Neuronal stem cell (in vitro differentiated cells): ENCODE results near the gene SERPINA3.
A peak's percentile ranks its signal among the peaks of the same experiment; 100 is the strongest.

Experiments used
- DNase-seq: peaks from one replicate; pipeline ENCODE4 v3.0.0-alpha.2; 2013; ENCODE audit warnings: low spot score
- H2AFZ ChIP-seq: one replicate; pipeline ENCODE4 v1.6.1; 2013; ENCODE audit warnings: mild to moderate bottlenecking, low read length, inconsistent platforms
- H2AK5ac ChIP-seq: 2 replicates; pipeline ENCODE4 v1.6.1; 2013; ENCODE audit warnings: low read depth, mild to moderate bottlenecking, inconsistent platforms, low read length, moderate library complexity, mixed read lengths
- H2BK120ac ChIP-seq: 2 replicates; pipeline ENCODE4 v1.6.1; 2013; ENCODE audit warnings: low read depth, mild to moderate bottlenecking, inconsistent platforms, low read length, moderate library complexity, mixed read lengths
- H2BK12ac ChIP-seq: one replicate; pipeline ENCODE4 v1.6.1; 2013; ENCODE audit warnings: low read length, inconsistent platforms
- H2BK15ac ChIP-seq: 2 replicates; pipeline ENCODE4 v1.6.1; 2013; ENCODE audit warnings: mild to moderate bottlenecking, low read length, inconsistent platforms, mixed read lengths
- H2BK5ac ChIP-seq: one replicate; pipeline ENCODE4 v1.6.1; 2013; ENCODE audit warnings: inconsistent platforms, mild to moderate bottlenecking, low read length, moderate library complexity
- H3K14ac ChIP-seq: one replicate; pipeline ENCODE4 v1.6.1; 2013; ENCODE audit warnings: low read length, inconsistent platforms
- H3K18ac ChIP-seq: 2 replicates; pipeline ENCODE4 v1.6.1; 2013; ENCODE audit warnings: low read length, inconsistent platforms
- H3K23ac ChIP-seq: 2 replicates; pipeline ENCODE4 v1.6.1; 2013; ENCODE audit warnings: low read depth, mild to moderate bottlenecking, mixed read lengths, low read length, inconsistent platforms; ENCODE audit not compliant: poor library complexity
- H3K27ac ChIP-seq: replicated peaks from 3 replicates; pipeline ENCODE4 v1.5.1; 2013; ENCODE audit warnings: low read length, inconsistent platforms
- H3K27me3 ChIP-seq, 3 experiments: 2 replicates each; pipeline ENCODE4 v1.6.1; 2013; ENCODE audit warnings: low read length in 3 of 3, mild to moderate bottlenecking in 2 of 3, inconsistent platforms in 1 of 3, low read depth in 1 of 3, mixed read lengths in 1 of 3, moderate library complexity in 1 of 3; ENCODE audit not compliant: control insufficient read depth in 3 of 3, insufficient read depth in 3 of 3
- H3K36me3 ChIP-seq, 2 donors: replicated peaks in 1 of 2; 2 replicates each; pipeline ENCODE4 v1.6.1; 2013; ENCODE audit warnings: low read length in 2 of 2; ENCODE audit not compliant: control insufficient read depth in 2 of 2, insufficient read depth in 2 of 2
- H3K4ac ChIP-seq: 2 replicates; pipeline ENCODE4 v1.6.1; 2013; ENCODE audit warnings: inconsistent platforms, mild to moderate bottlenecking, low read length, moderate library complexity
- H3K4me1 ChIP-seq, 2 donors: 1 replicate in 1 of 2; 2 replicates in 1 of 2; pipeline ENCODE4 v1.6.1; 2013; ENCODE audit warnings: low read length in 2 of 2, low read depth in 1 of 2; ENCODE audit not compliant: control insufficient read depth in 2 of 2, insufficient read depth in 1 of 2
- H3K4me2 ChIP-seq: one replicate; pipeline ENCODE4 v1.6.1; 2013; ENCODE audit warnings: mild to moderate bottlenecking, low read length, inconsistent platforms; ENCODE audit not compliant: insufficient read depth, poor library complexity, severe bottlenecking
- H3K4me3 ChIP-seq, 2 donors: 2 replicates each; pipeline ENCODE4 v1.5.1; 2013; ENCODE audit warnings: low read length in 2 of 2, mild to moderate bottlenecking in 2 of 2, inconsistent platforms in 1 of 2, moderate library complexity in 1 of 2
- H3K79me1 ChIP-seq: one replicate; pipeline ENCODE4 v1.6.1; 2013; ENCODE audit warnings: low read depth, mild to moderate bottlenecking, inconsistent platforms, low read length, moderate library complexity
- H3K9ac ChIP-seq: one replicate; pipeline ENCODE4 v1.6.1; 2013; ENCODE audit warnings: mild to moderate bottlenecking, low read depth, low read length, inconsistent platforms; ENCODE audit not compliant: poor library complexity
- H3K9me3 ChIP-seq, 2 donors: replicated peaks in 1 of 2; 2 replicates each; pipeline versions ENCODE3 to v1.6.1; 2013; ENCODE audit warnings: low read length in 2 of 2, mild to moderate bottlenecking in 2 of 2, inconsistent platforms in 1 of 2, low read depth in 1 of 2, mixed read lengths in 1 of 2, moderate library complexity in 1 of 2; ENCODE audit not compliant: control insufficient read depth in 2 of 2, insufficient read depth in 1 of 2
- H4K8ac ChIP-seq: one replicate; pipeline ENCODE4 v1.6.1; 2013; ENCODE audit warnings: low read depth, mild to moderate bottlenecking, inconsistent platforms, low read length, moderate library complexity
- H4K91ac ChIP-seq: one replicate; pipeline ENCODE4 v1.6.1; 2013; ENCODE audit warnings: low read length, low read depth, mild to moderate bottlenecking, inconsistent platforms; ENCODE audit not compliant: poor library complexity
- WGBS, 2 donors: extraction: QIAGEN DNeasy Blood & Tissue Kit; methylation state at CpG; one replicate each; pipeline ENCODE4 v1.1.7; 2013; ENCODE audit warnings: missing lambda C conversion rate in 2 of 2, mixed read lengths in 1 of 2; ENCODE audit not compliant: insufficient read length in 2 of 2, insufficient replicate concordance in 1 of 2; ENCODE audit errors: extremely low coverage in 2 of 2; 5-methylcytosine and 5-hydroxymethylcytosine counted together

SERPINA3 gene

DNA sequence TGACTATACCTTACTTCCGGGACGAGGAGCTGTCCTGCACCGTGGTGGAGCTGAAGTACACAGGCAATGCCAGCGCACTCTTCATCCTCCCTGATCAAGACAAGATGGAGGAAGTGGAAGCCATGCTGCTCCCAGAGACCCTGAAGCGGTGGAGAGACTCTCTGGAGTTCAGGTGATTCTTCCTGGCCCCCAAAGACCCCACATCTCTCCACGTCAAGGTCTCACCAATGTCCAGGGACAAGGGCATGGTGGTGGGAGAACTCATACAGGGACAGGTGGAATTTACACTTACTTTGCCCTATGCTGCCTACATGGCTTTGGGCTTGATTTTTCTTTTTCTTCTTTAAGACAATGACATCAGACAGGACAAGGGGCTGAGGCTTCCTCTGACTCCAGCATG lies 7.1 kb downstream of the SERPINA3 start:
- H3K9me3 ChIP-seq: peaks cover 9 to 11% of the 10 kb centered on the region in 2 donors
- no peak overlapping the region for H3K4ac ChIP-seq
- peaks cover 0 to 1% of the 10 kb centered on the region in 2 donors for H3K4me1 ChIP-seq
- H3K18ac ChIP-seq: no peak overlapping the region
- no peak overlapping the region for H4K91ac ChIP-seq
- no peak overlapping the region for H2AK5ac ChIP-seq
- H4K8ac ChIP-seq: no peak overlapping the region
- no peak overlapping the region for H3K14ac ChIP-seq
- no peak overlapping the region for H2BK15ac ChIP-seq
- H2BK5ac ChIP-seq: no peak overlapping the region
- H3K4me3 ChIP-seq: no peak overlapping the region
- no peak overlapping the region for H2BK12ac ChIP-seq
- no peak for DNase-seq
- H2AFZ ChIP-seq: no peak overlapping the region
- H3K23ac ChIP-seq: no peak overlapping the region
- H3K27me3 ChIP-seq: no peaks in the 10 kb centered on the region
- no peaks in the 10 kb centered on the region for H3K36me3 ChIP-seq
- H3K9ac ChIP-seq: no peak overlapping the region
- H2BK120ac ChIP-seq: no peak overlapping the region
- no peak overlapping the region for H3K4me2 ChIP-seq
- H3K27ac ChIP-seq: no peak overlapping the region
- H3K79me1 ChIP-seq: no peaks in the 10 kb centered on the region
- no CpG with 5 or more reads among the region's 6 CpGs for WGBS, 2 donors

DNA sequence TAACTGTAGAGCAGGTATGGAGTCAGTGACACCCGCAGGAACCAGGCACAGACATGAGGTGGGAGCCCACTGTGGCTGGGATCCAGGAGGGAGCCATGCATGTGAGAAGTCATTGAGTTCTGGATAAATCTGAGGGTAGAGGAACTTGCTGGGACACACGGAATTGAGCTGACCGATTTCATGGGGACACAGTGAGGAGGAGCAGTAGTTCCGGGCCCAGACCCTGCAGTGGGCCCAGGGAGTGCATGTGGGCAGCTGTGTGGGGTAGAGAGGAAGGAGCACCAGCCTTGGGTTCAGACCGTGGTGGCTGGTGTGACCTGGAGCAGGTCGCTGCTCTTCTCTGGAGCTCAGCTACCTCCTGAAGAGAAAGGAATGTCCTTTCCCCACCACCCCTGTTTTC lies 8.4 kb downstream of the SERPINA3 start:
- Histone ChIP-seq H2AK5ac (no peak overlapping the region), H3K79me1 (no peaks in the 10 kb centered on the region), H2BK12ac (no peak overlapping the region), H2AFZ (no peak overlapping the region), H3K4me2 (no peak overlapping the region), H3K23ac (no peak overlapping the region), H3K9me3 (peaks cover 9 to 11% of the 10 kb centered on the region in 2 donors), H4K8ac (no peak overlapping the region), H3K18ac (no peak overlapping the region), H3K9ac (no peak overlapping the region), H4K91ac (no peak overlapping the region), H3K14ac (no peak overlapping the region), H3K27me3 (no peaks in the 10 kb centered on the region), H3K27ac (no peak overlapping the region), H3K36me3 (no peaks in the 10 kb centered on the region), H2BK120ac (no peak overlapping the region), H3K4me1 (peaks cover 0 to 3% of the 10 kb centered on the region in 2 donors), H2BK5ac (no peak overlapping the region), H3K4ac (no peak overlapping the region), H2BK15ac (no peak overlapping the region), H3K4me3 (no peak overlapping the region)
- no CpG with 5 or more reads among the region's 6 CpGs for WGBS, 2 donors
- no peak for DNase-seq

DNA sequence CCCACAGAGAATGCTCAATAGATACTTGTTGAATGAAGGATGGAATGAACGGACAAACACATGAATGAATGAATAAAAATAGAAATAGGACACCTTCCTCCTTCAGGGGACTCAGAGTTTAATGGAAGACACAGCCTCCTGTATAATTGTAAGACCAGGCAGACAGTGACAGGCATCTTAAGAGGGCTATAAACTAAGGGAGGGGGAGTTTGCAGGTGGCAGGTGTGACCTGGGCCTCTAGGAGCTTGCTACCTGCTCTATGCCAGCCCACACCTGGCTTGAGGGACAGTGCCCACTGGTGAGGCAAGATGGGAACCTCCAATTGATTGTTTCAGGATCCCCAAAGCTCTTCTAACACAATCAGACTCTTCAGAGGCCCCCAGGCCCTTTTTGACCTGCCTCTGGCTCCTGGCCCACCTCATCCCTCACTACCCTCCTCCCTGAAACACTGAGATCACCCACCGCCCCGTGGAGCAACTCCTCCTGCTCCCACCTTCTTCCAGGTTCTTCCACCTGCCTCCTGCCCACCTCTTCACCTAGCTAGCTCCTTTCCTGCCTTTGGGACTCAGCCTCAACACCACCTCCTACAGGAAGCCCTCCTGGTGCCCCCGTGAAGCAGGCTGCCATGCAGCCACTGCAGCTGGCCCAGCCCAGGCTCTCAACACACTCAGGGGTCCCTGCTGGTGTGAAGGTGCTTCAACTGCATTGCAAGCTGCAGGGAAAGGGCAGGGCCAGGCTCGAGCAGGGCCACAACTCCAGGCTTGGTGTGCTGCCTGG lies 9.4 kb downstream of the SERPINA3 start:
- Histone ChIP-seq H3K4me3 (no peak overlapping the region), H2AFZ (no peak overlapping the region), H2BK12ac (no peak overlapping the region), H3K23ac (no peak overlapping the region), H3K36me3 (no peaks in the 10 kb centered on the region), H3K4me1 (peaks cover 0 to 4% of the 10 kb centered on the region in 2 donors), H4K8ac (no peak overlapping the region), H3K9me3 (peaks cover 7 to 11% of the 10 kb centered on the region in 2 donors), H3K27me3 (no peaks in the 10 kb centered on the region), H3K4ac (no peak overlapping the region), H3K18ac (peak overlapping the region; percentile 3), H3K79me1 (no peaks in the 10 kb centered on the region), H2BK120ac (no peak overlapping the region), H2AK5ac (no peak overlapping the region), H3K9ac (no peak overlapping the region), H4K91ac (no peak overlapping the region), H3K27ac (no peak overlapping the region), H3K4me2 (no peak overlapping the region), H3K14ac (no peak overlapping the region), H2BK15ac (no peak overlapping the region), H2BK5ac (no peak overlapping the region)
- DNase-seq: no peak
- no CpG with 5 or more reads among the region's 5 CpGs for WGBS, 2 donors

DNA sequence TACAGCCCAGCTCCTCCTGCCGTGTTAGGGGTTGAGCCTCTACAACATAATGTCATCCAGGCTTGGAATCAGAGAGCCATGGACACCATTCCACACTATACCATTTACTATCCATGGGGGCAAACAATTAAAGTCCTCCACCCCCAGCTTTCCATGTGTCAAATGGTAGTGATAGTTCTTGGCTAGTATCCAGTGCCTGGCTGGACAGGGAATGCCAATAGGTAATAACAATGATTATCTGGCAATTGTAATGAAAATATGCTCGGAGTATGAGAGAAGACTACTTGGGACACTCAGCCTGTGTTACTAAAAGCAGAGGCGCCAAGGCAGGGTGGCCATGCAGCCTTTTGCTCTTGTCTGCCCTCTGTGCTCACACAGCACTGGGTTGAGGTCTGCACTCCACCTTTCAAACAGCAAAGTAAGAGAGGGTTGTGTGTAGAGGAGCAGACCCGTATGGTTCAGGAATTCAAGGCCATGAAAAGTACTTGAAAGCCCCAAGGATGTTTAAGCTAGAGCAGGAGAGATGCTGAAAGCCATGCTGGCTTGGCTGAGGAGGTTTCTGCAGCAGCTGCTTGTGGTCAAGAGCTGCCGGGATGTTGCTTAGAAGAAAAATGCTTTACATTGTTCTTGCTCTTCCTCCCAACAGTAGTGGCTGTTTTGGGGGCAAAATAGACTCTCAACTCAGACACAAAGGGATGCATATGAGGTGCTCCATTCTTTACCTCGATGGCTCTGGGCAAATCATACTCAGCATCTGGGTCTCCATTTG lies 10.6 kb downstream of the SERPINA3 start:
- H2BK15ac ChIP-seq: no peak overlapping the region
- no peaks in the 10 kb centered on the region for H3K27me3 ChIP-seq
- peaks cover 7 to 8% of the 10 kb centered on the region in 2 donors for H3K9me3 ChIP-seq
- peaks cover 0 to 4% of the 10 kb centered on the region in 2 donors for H3K4me1 ChIP-seq
- H2AK5ac ChIP-seq: no peak overlapping the region
- no peak overlapping the region for H3K4me2 ChIP-seq
- H2BK5ac ChIP-seq: no peak overlapping the region
- H2AFZ ChIP-seq: no peak overlapping the region
- no peak overlapping the region for H3K27ac ChIP-seq
- no peaks in the 10 kb centered on the region for H3K79me1 ChIP-seq
- H2BK12ac ChIP-seq: no peak overlapping the region
- no peaks in the 10 kb centered on the region for H3K36me3 ChIP-seq
- no peak overlapping the region for H3K4me3 ChIP-seq
- no CpG with 5 or more reads among the region's 6 CpGs for WGBS, 2 donors
- no peak overlapping the region for H2BK120ac ChIP-seq
- H3K18ac ChIP-seq: peak overlapping the region; percentile 16
- H3K9ac ChIP-seq: no peak overlapping the region
- H3K4ac ChIP-seq: no peak overlapping the region
- H3K14ac ChIP-seq: no peak overlapping the region
- H4K91ac ChIP-seq: no peak overlapping the region
- no peak overlapping the region for H4K8ac ChIP-seq
- H3K23ac ChIP-seq: no peak overlapping the region
- no peak for DNase-seq
